Stimulated activated CD8-positive, alpha-beta memory T cell treated with anti-CD3 and anti-CD28 coated beads, Interleukin-15, amount 100 ng/mL, for 4 hours (primary cell): Measurements from ENCODE around the gene BCDIN3D.
A peak's percentile ranks its signal among the peaks of the same experiment; 100 is the strongest.
"Not testable (repeated sequence)": the region's sequence is repeated elsewhere in the genome, so short reads cannot be mapped to it uniquely, and the experiment has no call there.

Experiments
- DNase-seq, 2 donors: peaks; one replicate each; pipeline ENCODE4 v3.0.0-alpha.2; 2020; ENCODE audit warnings: low read depth in 2 of 2

Gene BCDIN3D

GRCh38 chr12:49863946-49864797, 21.3 kb upstream of the BCDIN3D start:
- no peak for DNase-seq

DNA sequence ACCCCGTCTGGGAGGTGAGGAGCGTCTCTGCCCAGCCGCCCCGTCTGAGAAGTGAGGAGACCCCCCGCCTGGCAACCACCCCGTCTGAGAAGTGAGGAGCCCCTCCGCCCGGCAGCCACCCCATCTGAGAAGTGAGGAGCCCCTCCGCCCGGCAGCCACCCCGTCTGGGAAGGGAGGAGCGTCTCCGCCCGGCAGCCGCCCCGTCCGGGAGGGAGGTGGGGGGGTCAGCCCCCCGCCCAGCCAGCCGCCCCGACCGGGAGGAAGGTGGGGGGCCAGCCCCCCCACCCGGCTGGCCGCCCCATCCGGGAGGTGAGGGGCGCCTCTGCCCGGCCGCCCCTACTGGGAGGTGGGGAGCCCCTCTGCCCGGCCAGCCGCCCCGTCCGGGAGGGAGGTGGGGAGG, 18.0 kb upstream of the BCDIN3D start:
- not testable (repeated sequence) for DNase-seq

DNA sequence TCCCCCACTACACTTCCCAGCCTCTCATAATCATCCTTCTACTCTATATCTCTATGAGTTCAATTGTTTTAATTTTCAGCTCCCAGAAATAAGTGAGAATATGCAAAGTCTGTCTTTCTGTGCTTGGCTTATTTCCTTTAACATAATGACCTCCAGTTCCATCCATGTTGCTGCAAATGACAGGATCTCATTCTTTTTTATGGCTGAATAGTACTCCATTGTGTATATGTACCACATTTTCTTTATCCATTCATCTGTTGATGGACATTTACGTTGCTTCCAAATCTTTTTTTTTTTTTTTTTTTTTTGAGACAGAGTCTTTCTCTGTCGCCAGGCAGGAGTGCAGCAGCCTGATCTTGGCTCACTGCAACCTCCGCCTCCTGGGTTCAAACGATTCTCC, 13.0 kb upstream of the BCDIN3D start:
- not testable (repeated sequence) for DNase-seq

DNA sequence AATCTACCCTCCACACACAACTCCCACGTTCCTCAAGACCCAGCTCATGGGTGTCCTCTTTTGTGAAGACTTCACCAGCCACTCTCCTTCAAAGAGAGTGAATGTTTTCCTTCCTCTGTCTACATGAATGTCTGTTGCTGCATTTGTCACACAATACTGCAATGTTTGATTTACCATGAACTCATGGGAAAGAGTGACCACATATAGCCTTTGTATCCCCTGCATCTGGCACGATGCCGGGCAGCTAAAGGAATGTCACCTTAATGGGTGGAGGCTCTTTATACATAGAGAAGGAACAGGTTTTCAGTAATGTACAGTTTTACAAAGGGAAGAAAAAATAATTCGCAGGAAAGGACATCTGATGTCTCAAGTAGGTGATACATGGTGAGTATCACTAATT, 12.1 kb upstream of the BCDIN3D start:
- DNase-seq, result no peak

DNA sequence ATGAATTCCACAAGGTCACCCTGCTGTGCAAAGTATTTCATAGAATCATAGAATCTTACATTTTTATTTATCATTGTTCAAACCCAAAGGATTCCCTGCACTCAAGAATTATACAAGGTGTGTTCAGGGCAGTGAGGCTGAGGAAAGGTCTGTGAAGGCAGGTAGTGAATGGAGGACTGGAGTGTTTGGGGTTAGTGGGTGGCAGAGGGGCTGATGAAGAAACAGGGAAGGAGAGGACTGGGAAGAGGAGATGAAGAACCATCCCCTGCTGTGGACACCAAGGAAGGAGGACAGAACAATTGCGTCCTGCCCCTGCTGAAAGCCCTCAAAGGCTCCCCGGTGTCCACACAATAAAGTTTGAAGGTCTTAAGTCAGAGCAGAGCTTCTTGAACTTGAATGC, 10.8 kb upstream of the BCDIN3D start:
- DNase-seq, result no peak

DNA sequence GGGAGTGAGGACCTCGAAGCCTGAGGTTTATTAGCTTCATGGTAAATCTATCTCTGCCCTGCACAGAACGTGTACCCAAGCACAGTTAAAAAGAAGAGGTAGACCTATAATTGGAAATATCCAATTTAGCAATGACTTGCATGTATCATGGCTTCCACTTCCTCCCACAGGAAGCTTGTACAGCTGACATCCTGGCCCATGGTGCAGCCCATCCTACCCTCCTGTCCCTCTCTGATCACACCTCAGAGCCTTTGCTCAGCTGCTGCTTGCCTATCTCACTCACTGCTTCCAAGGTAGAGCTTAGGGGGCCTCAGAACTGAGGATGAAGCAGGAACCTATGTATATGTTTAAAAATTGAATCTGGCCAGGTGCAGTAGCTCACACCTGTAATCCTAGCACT, 4.3 kb upstream of the BCDIN3D start:
- no peak for DNase-seq

- no peak for DNase-seq
Measured at GRCh38 chr12:49846032-49846431, 3.1 kb upstream of the BCDIN3D start.

GRCh38 chr12:49843876-49844437, 1.1 kb upstream of the BCDIN3D start:
- no peak for DNase-seq

DNA sequence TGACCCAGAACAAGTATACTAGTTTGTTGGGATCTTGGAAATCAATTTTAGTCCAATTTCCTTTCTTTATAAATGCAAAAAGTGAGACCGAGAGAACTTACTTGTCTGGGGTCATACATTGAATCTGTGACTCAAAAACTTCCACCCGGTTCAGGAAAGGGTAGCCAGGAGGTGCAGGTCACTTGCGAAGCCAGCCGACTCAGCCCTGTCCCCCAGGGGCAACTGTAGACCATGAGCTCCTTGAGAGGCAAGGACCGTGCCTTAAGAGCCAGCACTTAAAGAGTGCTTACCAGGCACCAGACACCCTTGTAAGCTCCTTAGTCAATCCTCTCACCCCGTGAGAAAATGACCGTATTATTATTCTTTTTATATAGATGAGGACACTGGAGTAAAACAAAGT, 505 bp upstream of the BCDIN3D start:
- no peak for DNase-seq

- DNase-seq, result no peak
Measured at GRCh38 chr12:49838973-49839633, 3.8 kb downstream of the BCDIN3D start.

DNA sequence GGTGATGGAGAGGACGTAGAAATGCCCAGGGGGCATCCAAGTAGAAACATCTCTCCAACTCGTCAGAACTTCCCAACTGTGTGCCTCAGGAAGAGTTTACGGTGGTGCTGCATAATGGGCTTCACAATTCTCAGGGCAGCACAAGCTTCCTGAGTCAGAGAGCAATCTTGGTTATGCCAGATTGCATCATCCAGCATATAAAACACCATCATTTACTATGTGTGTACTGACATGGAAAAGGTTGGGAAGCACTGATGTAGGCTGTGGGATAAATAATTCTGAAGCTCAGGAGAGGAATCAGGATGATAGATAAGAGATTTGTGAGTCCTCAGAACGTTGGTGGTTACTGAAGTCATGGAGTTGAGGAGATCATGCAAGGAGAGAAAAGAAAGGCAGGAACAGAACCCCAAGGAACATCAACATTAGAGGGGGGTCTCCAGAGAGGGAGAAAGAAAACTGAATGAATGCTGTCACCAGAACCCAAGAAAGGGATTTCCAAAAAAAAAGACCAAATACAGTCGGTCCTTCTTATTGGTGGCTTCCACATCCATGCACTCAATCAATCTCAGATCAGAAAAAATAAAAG, 10.0 kb downstream of the BCDIN3D start:
- no peak for DNase-seq

DNA sequence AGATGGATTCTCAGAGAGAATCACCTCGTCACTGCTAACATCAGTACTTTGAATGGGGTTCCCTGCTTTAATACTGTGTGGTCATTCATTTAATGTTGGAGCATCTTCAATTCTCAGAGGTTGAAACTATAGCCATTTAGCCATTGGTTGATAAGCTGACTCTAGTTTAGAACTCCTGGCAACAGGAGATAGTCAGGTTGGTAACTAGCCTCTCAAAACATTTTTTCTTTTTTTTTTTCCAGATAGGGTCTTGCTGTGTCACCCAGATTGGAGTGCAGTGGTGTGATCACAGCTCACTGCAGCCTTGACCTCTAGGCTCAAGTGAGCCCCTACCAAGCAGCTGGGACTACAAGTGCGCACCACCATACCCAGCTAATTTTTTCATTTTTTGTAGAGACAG, 11.2 kb downstream of the BCDIN3D start:
- no peak for DNase-seq

- peak; percentile 83 to 88 for DNase-seq
Measured at GRCh38 chr12:49828133-49829091, 14.5 kb downstream of the BCDIN3D start, which contains the start of gene NCKAP5L. Gene NCKAP5L, minus strand, starts transcription at chr12:49828413. Its CDS starts 24,369 bp downstream, at chr12:49804044.

DNA sequence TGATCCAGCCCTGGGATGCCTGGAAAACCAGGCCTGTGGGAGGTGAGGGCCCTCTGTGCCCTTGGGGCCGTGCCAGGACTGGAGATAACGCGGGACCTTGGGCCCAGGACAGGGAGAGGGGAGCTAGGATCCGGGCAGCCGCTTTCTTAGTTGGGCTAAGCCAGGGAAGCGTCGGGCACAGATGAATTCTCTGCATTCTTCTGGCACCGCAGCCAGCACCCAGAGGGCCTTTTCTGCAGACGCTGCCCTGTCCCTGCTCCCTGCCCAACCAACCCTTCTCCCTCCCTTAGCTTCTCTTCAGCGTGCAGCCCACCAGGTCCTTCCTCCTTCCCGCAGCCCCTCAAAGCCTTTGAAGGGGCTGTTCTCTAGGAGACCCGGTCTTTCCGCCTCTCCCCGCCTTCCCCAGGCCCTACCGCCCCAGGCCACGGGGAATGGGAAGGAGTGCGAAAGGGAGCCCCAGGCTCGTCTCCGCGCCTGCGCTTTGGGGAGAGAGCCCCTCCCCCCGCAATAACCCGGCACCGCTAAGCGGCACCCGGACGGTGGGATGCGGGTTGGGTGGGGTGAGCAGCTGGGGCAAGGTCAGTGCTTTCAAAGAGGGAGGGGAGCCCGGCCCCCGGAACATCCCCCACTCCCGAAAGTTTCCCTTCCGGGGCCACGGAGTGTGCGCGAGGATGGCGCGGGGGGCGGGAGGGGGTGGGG, 15.4 kb downstream of the BCDIN3D start:
- no peak for DNase-seq

GRCh38 chr12:49827051-49827400, 15.9 kb downstream of the BCDIN3D start:
- no peak for DNase-seq

- DNase-seq, result no peak
Measured at GRCh38 chr12:49825971-49826421, 16.9 kb downstream of the BCDIN3D start.

- no peak for DNase-seq
Measured at GRCh38 chr12:49825360-49825970, 17.4 kb downstream of the BCDIN3D start.

DNA sequence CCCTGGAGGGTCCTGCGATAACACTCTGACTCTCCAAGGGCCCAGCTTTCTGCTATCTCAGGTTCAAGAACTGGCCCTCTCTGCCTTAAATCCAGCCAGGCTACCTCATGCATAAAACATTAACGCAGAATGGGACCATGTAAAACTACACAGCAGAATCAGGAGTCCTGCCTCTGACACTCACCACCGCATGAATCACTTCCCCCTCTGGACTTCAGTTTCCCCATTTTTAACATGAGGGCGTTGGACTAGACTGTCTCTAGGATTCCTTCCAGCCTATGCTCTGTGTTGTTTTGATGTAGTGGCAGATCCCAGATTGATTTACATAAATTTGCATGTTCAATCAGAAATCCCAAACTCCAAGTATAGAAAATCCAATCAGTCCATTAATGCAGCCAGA, 18.0 kb downstream of the BCDIN3D start:
- DNase-seq, result no peak

GRCh38 chr12:49824416-49824815, 18.5 kb downstream of the BCDIN3D start:
- DNase-seq, result no peak

GRCh38 chr12:49823951-49824350, 19.0 kb downstream of the BCDIN3D start:
- no peak for DNase-seq
